SK-N-SH (cell line): ENCODE results near the gene SIAH3. TPM values are rescaled to one million over a fixed set of nuclear protein-coding genes. Genes with fewer than 3 reads are reported as not detected.

ENCODE experiments used
- CTCF ChIA-PET: fragments of 300-600, 350-600 bp; formaldehyde crosslinking; extraction: SDS; loops from one replicate; lab custom pipeline; 2021; lab: Yijun Ruan, JAX
- POLR2A ChIA-PET: fragments of 350-600 bp; sonication (Branson Sonifier 250); formaldehyde crosslinking; extraction: SDS; loops from one replicate; lab custom pipeline; 2020; ENCODE audit warnings: antibody characterized with exemption, inconsistent platforms; lab: Yijun Ruan, JAX
- DNase-seq: peaks from one replicate; pipeline ENCODE4 v3.0.0; 2012
- H2AFZ ChIP-seq: fragments of 200-600 bp; sonication (generic); 2 replicates; pipeline ENCODE4 v1.8.1; 2016; ENCODE audit warnings: antibody characterized with exemption, mild to moderate bottlenecking, low read depth
- H3F3A ChIP-seq: fragments of 200-600 bp; sonication (generic); replicated peaks from 2 replicates; pipeline ENCODE3; 2016; ENCODE audit warnings: antibody characterized with exemption, mild to moderate bottlenecking; ENCODE audit not compliant: insufficient read depth
- H3K27ac ChIP-seq, 2 experiments: fragments of 200-500 bp in 1 of 2; fragments of 200-600 bp in 1 of 2; sonication (Bioruptor generic) in 1 of 2; sonication (generic), shearing (Covaris generic) in 1 of 2; 2 replicates each; pipeline versions ENCODE4 v1.5.1 to v1.6.1; 2014 to 2016; ENCODE audit warnings: low read depth in 2 of 2, inconsistent platforms in 1 of 2, low read length in 1 of 2, mild to moderate bottlenecking in 1 of 2, mixed read lengths in 1 of 2
- H3K27me3 ChIP-seq: fragments of 200-600 bp; sonication (generic), shearing (Covaris generic); 2 replicates; pipeline ENCODE4 v1.6.1; 2016; ENCODE audit warnings: mixed run types; ENCODE audit not compliant: insufficient read depth
- H3K36me3 ChIP-seq, 2 experiments: fragments of 200-500 bp in 1 of 2; fragments of 200-600 bp in 1 of 2; sonication (Bioruptor generic) in 1 of 2; sonication (generic) in 1 of 2; replicated peaks in 1 of 2; 2 replicates each; pipeline versions ENCODE3 to v1.5.1; 2014 to 2016; ENCODE audit warnings: low read length in 1 of 2, mild to moderate bottlenecking in 1 of 2; ENCODE audit not compliant: insufficient read depth in 2 of 2, control insufficient read depth in 1 of 2
- H3K4me1 ChIP-seq, 2 experiments: fragments of 200-500 bp in 1 of 2; fragments of 200-600 bp in 1 of 2; sonication (Bioruptor generic) in 1 of 2; sonication (generic), shearing (Covaris generic) in 1 of 2; 2 replicates each; pipeline versions ENCODE4 v1.5.1 to v1.6.1; 2014 to 2016; ENCODE audit warnings: low read depth in 1 of 2, low read length in 1 of 2, mixed run types in 1 of 2; ENCODE audit not compliant: insufficient read depth in 2 of 2, control insufficient read depth in 1 of 2
- H3K4me2 ChIP-seq: fragments of 200-600 bp; sonication (generic), shearing (Covaris generic); 2 replicates; pipeline ENCODE4 v1.6.1; 2017; ENCODE audit warnings: mixed run types
- H3K4me3 ChIP-seq, 2 experiments: fragments of 200-500 bp in 1 of 2; fragments of 200-600 bp in 1 of 2; sonication (Bioruptor generic) in 1 of 2; sonication (generic), shearing (Covaris generic) in 1 of 2; 2 replicates each; pipeline versions ENCODE4 v1.5.1 to v1.8.1; 2014 to 2016; ENCODE audit warnings: low read depth in 2 of 2, inconsistent platforms in 1 of 2, low read length in 1 of 2, mild to moderate bottlenecking in 1 of 2, mixed read lengths in 1 of 2, moderate library complexity in 1 of 2
- H3K79me2 ChIP-seq: fragments of 200-600 bp; sonication (generic); 2 replicates; pipeline ENCODE4 v1.8.1; 2017; ENCODE audit warnings: mild to moderate bottlenecking; ENCODE audit not compliant: insufficient read depth
- H3K9ac ChIP-seq: fragments of 200-600 bp; sonication (generic); 2 replicates; pipeline ENCODE4 v1.6.1; 2017; ENCODE audit warnings: mixed run types
- H3K9me2 ChIP-seq: fragments of 200-600 bp; sonication (generic); 2 replicates; pipeline ENCODE4 v1.6.1; 2017; ENCODE audit warnings: mixed run types
- H3K9me3 ChIP-seq: fragments of 200-600 bp; sonication (generic); 2 replicates; pipeline ENCODE4 v1.6.1; 2017; ENCODE audit warnings: mixed run types, mild to moderate bottlenecking, moderate library complexity
- H4K20me1 ChIP-seq: fragments of 200-600 bp; sonication (generic); 2 replicates; pipeline ENCODE4 v1.6.1; 2017; ENCODE audit warnings: mild to moderate bottlenecking, mixed run types; ENCODE audit not compliant: insufficient read depth
- CTCF ChIP-seq: fragments of 200-600 bp; sonication (generic); IDR thresholded peaks from 2 replicates; pipeline ENCODE4 v1.6.1; 2017; ENCODE audit warnings: antibody characterized with exemption, mild to moderate bottlenecking, moderate library complexity
- EP300 ChIP-seq, 2 experiments: IDR thresholded peaks; 2 replicates each; pipeline versions ENCODE4 v1.4.0 to v1.6.1; 2012; ENCODE audit warnings: borderline replicate concordance in 1 of 2, low read depth in 1 of 2, low read length in 1 of 2
- FOSL2 ChIP-seq: IDR thresholded peaks from 2 replicates; pipeline ENCODE4 v1.4.0; 2012; ENCODE audit warnings: low read depth, mild to moderate bottlenecking, moderate library complexity, borderline replicate concordance
- JUND ChIP-seq: IDR thresholded peaks from 2 replicates; pipeline ENCODE4 v1.4.0; 2012
- MAX ChIP-seq: IDR thresholded peaks from 2 replicates; pipeline ENCODE4 v1.4.0; 2012; ENCODE audit warnings: low read depth
- NFIC ChIP-seq: IDR thresholded peaks from 2 replicates; pipeline ENCODE4 v1.4.0; 2012; ENCODE audit warnings: borderline replicate concordance
- PBX3 ChIP-seq: IDR thresholded peaks from 2 replicates; pipeline ENCODE4; 2012
- RAD21 ChIP-seq: IDR thresholded peaks from 2 replicates; pipeline ENCODE4 v1.6.1; 2012; ENCODE audit warnings: mild to moderate bottlenecking, low read length
- RCOR1 ChIP-seq: fragments of 150-350 bp; IDR thresholded peaks from 2 replicates; pipeline ENCODE4 v1.6.1; 2017; ENCODE audit warnings: antibody characterized with exemption, low read length
- RXRA ChIP-seq: IDR thresholded peaks from 2 replicates; pipeline ENCODE4 v1.4.0; 2012; ENCODE audit warnings: low read depth, mild to moderate bottlenecking, borderline replicate concordance
- TAF1 ChIP-seq: IDR thresholded peaks from 2 replicates; pipeline ENCODE4 v1.6.1; 2012; ENCODE audit warnings: low read depth, mild to moderate bottlenecking, low read length, moderate library complexity, borderline replicate concordance
- TCF12 ChIP-seq: IDR thresholded peaks from 2 replicates; pipeline ENCODE4 v1.4.0; 2012
- TEAD4 ChIP-seq: IDR thresholded peaks from 2 replicates; pipeline ENCODE4 v1.4.0; 2012; ENCODE audit warnings: mild to moderate bottlenecking, borderline replicate concordance; ENCODE audit not compliant: insufficient read depth
- WGBS: methylation state at CpG from one replicate; pipeline ENCODE4 v1.1.6; 2017; ENCODE audit warnings: low lambda C conversion rate; 5-methylcytosine and 5-hydroxymethylcytosine counted together
- polyA plus RNA-seq, 3 experiments: library from polyadenylated mRNA; depleted of rRNA; stranded (reverse); fragments of >200 nt; gene quantifications; 2 replicates each; pipeline ENCODE4 v1.2.3, GENCODE V29; 2012

SIAH3 gene
- polyA plus RNA-seq, 1 of the 3 experiments (the other 2 are of a cell fraction), result 0.08 TPM

GRCh38 chr13:45875951-45876350 is 24.4 kb upstream of the SIAH3 start (continued):
- TF ChIP-seq PBX3, result no peak
- TF ChIP-seq TAF1, result no peak
- TF ChIP-seq FOSL2, result no peak
- TF ChIP-seq MAX, result no peak
- TF ChIP-seq RAD21, result no peak
- TF ChIP-seq JUND, result no peak
- TF ChIP-seq RCOR1, result no peak
- TF ChIP-seq, all 33 proteins: peak for 0

GRCh38 chr13:45873491-45874325 is 22.2 kb upstream of the SIAH3 start:
- CTCF ChIA-PET, result interaction anchor here (1.1 to 1.3 kb wide), 2 partner anchors 9 to 25 kb away, joined by 3 read pairs; no protein-coding TSS in a partner anchor
- 62% methylated on average over 8 of the region's 8 CpGs for WGBS
- no peaks in the 10 kb centered on the region for H3K79me2 ChIP-seq

More at GRCh38 chr13:45873491-45874325, 22.2 kb upstream of the SIAH3 start:
- no peaks in the 10 kb centered on the region for H3K9me3 ChIP-seq
- H3K4me1 ChIP-seq, result peaks cover 0 to 18% of the 10 kb centered on the region in 2 experiments; a peak in 3 of 4 replicates
- H4K20me1 ChIP-seq, result no peaks in the 10 kb centered on the region
- no peak for DNase-seq
- H3K4me2 ChIP-seq, result peak overlapping the region; percentile 13; the same call in 1 of the 2 replicates
- no peak overlapping the region for H3K4me3 ChIP-seq
- no peak overlapping the region for H3K27ac ChIP-seq
- H3K27me3 ChIP-seq, result no peaks in the 10 kb centered on the region
- no peaks in the 10 kb centered on the region for H3K36me3 ChIP-seq
- no peaks in the 10 kb centered on the region for H3K9me2 ChIP-seq
- no peaks in the 10 kb centered on the region for H3F3A ChIP-seq
- no peak overlapping the region for H3K9ac ChIP-seq
- POLR2A ChIA-PET, result interaction anchor here (1.4 kb wide), 1 partner anchor 22 kb away, joined by 3 read pairs; no protein-coding TSS in a partner anchor
- peak overlapping the region; percentile 64; the same call in 1 of the 2 replicates for H2AFZ ChIP-seq
- TF ChIP-seq TEAD4 (peak; percentile 45; the same call in 1 of the 2 replicates), TAF1 (no peak), FOSL2 (peak; percentile 81), RXRA (no peak), CTCF (no peak), PBX3 (0 out of 2 replicates have a peak, but pooled peaks have one; percentile 19), JUND (peak; percentile 82), EP300 (IDR thresholded peaks at IDR 0.05; ENCODE audit: borderline replicate concordance in 1 of 2, low read depth in 1 of 2, low read length in 1 of 2) (peak in 1 of 2 experiments; percentile 38; a peak in 1 of 4 replicates), NFIC (peak; percentile 18; the same call in 1 of the 2 replicates), MAX (peak; percentile 49; the same call in 1 of the 2 replicates), TCF12 (peak; percentile 60)
